Measurements from ENCODE around the gene TGFBI.
"Not testable (repeated sequence)": the region's sequence is repeated elsewhere in the genome, so short reads cannot be mapped to it uniquely, and the experiment has no call there.

The TGFBI gene

GRCh38 chr5:136036293-136036911 lies 7.6 kb downstream of the TGFBI start:
- no peaks in the 10 kb centered on the region for H3K36me3 ChIP-seq (ENCODE audit: control insufficient read depth, insufficient read depth, low read length)
- H3K9me3 ChIP-seq (ENCODE audit: control insufficient read depth, insufficient read depth, low read depth, low read length): 0 out of 2 replicates have a peak, but pooled peaks cover 6% of the 10 kb centered on the region
- no peak overlapping the region for H3K4me3 ChIP-seq (ENCODE audit: low read depth, low read length)
- H3K9ac ChIP-seq (ENCODE audit: low read length): no peak overlapping the region
- H3K4me1 ChIP-seq (ENCODE audit: control insufficient read depth, insufficient read depth, low read length): no peaks in the 10 kb centered on the region
- peaks cover 16% of the 10 kb centered on the region; the same call in 1 of the 2 replicates for H3K27me3 ChIP-seq (ENCODE audit: control insufficient read depth, insufficient read depth, low read length)
- no peak overlapping the region for H3K27ac ChIP-seq (ENCODE audit: low read depth, low read length)

DNA sequence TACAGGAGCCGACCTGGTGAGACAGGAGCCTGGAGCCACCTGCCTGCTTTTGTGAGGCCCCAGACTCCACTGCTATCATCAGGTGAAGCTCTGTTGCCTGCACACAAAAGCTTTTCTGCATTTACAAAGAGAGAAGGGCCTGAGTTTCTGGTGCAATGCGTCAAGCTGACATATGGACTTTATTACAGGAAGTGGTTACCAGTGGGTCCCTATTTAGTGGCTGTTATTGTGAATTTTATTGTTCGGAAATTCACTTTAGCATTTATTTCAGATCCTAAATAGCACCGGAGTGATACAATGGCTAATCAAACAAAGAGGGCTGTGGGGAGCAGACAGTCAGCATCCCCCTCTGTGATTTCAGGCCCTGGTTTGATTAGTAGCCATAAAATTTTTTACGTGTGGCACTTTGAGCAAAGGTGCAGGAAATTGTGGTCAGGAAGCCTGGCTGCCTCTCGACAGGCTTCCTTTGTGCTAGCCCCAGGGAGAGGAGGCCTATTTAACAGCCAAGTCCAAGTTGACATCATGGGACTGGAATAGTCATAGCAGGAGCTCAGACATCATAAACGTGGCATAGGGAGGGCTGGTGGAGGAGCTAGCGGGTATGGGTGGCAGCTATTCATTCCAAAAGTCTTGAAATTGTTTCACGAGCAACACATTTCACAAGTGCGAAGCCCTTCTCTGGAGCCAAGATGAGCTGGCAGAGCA lies 8.4 kb downstream of the TGFBI start:
- H3K9ac ChIP-seq (ENCODE audit: low read length): no peak overlapping the region
- H3K9me3 ChIP-seq (ENCODE audit: control insufficient read depth, insufficient read depth, low read depth, low read length): 0 out of 2 replicates have a peak, but pooled peaks cover 6% of the 10 kb centered on the region
- no peaks in the 10 kb centered on the region for H3K4me1 ChIP-seq (ENCODE audit: control insufficient read depth, insufficient read depth, low read length)
- no peak overlapping the region for H3K27ac ChIP-seq (ENCODE audit: low read depth, low read length)
- H3K27me3 ChIP-seq (ENCODE audit: control insufficient read depth, insufficient read depth, low read length): peaks cover 16% of the 10 kb centered on the region; the same call in 1 of the 2 replicates
- H3K4me3 ChIP-seq (ENCODE audit: low read depth, low read length): no peak overlapping the region
- H3K36me3 ChIP-seq (ENCODE audit: control insufficient read depth, insufficient read depth, low read length): no peaks in the 10 kb centered on the region

- 0 out of 2 replicates have a peak, but pooled peaks cover 6% of the 10 kb centered on the region for H3K9me3 ChIP-seq (ENCODE audit: control insufficient read depth, insufficient read depth, low read depth, low read length)
- peaks cover 16% of the 10 kb centered on the region; the same call in 1 of the 2 replicates for H3K27me3 ChIP-seq (ENCODE audit: control insufficient read depth, insufficient read depth, low read length)
- no peaks in the 10 kb centered on the region for H3K36me3 ChIP-seq (ENCODE audit: control insufficient read depth, insufficient read depth, low read length)
- no peak overlapping the region for H3K27ac ChIP-seq (ENCODE audit: low read depth, low read length)
- no peak overlapping the region for H3K4me3 ChIP-seq (ENCODE audit: low read depth, low read length)
- no peak overlapping the region for H3K9ac ChIP-seq (ENCODE audit: low read length)
- peaks cover 5% of the 10 kb centered on the region for H3K4me1 ChIP-seq (ENCODE audit: control insufficient read depth, insufficient read depth, low read length)
These were observed 9.8 kb downstream of the TGFBI start for GRCh38 chr5:136038635-136039034.

DNA sequence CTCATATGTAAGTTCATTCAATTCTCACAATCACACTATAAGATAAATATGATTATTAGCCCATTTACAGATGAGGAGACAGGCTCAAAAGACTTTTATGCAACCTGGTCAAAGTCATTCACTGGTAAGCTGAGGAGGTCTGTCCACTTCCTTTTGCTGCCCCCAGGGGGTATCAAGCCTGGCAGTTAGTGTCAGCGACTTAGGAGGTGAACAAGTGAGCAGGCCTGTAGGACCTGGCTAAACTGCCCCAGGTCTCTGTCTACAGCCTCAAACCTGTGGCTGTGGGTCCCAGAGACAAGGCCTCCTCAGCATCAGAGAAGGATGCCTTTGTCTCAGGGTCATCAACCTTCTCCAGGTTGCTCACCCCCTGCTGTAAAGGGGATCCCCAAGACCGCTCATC lies 10.4 kb downstream of the TGFBI start:
- Histone ChIP-seq H3K27me3 (ENCODE audit: control insufficient read depth, insufficient read depth, low read length) (peaks cover 16% of the 10 kb centered on the region; the same call in 1 of the 2 replicates), H3K4me1 (ENCODE audit: control insufficient read depth, insufficient read depth, low read length) (peaks cover 5% of the 10 kb centered on the region), H3K27ac (ENCODE audit: low read depth, low read length) (no peak overlapping the region), H3K9ac (ENCODE audit: low read length) (no peak overlapping the region), H3K36me3 (ENCODE audit: control insufficient read depth, insufficient read depth, low read length) (no peaks in the 10 kb centered on the region), H3K9me3 (ENCODE audit: control insufficient read depth, insufficient read depth, low read depth, low read length) (0 out of 2 replicates have a peak, but pooled peaks cover 6% of the 10 kb centered on the region), H3K4me3 (ENCODE audit: low read depth, low read length) (no peak overlapping the region)

DNA sequence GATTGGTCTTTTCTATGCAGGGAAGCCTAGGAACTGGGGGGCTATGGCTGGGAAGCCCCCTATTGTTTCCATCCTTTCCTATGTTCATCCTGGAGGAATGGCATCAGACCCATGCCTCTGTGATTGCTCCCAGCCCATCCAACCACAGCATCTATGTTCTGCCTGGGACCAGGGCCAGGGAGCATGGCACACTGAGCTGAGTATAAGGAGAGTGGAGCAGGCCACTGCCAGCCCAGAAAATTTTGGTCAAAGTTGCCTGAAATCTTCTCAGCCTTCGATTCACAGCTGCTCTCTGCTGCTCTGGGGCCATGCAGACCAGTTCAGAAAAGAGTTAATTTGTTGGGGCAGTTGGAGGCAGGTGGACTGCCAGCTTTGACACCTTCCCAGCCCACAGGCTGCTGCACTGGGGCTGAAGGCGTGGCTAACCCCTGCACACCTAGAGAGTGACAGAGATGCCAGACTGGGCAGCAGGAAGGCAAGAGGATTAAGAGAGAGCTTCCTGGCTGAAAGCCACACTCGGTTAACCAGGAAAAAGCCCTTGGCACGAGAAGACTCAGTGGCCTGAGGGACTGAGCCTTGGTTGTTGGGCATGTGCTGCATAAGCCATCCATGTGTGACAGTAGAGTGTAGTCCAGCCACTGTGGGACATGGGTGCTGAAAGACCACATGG lies 12.1 kb downstream of the TGFBI start:
- H3K27ac ChIP-seq (ENCODE audit: low read depth, low read length): no peak overlapping the region
- 0 out of 2 replicates have a peak, but pooled peaks cover 6% of the 10 kb centered on the region for H3K9me3 ChIP-seq (ENCODE audit: control insufficient read depth, insufficient read depth, low read depth, low read length)
- peaks cover 5% of the 10 kb centered on the region for H3K4me1 ChIP-seq (ENCODE audit: control insufficient read depth, insufficient read depth, low read length)
- H3K9ac ChIP-seq (ENCODE audit: low read length): no peak overlapping the region
- H3K27me3 ChIP-seq (ENCODE audit: control insufficient read depth, insufficient read depth, low read length): peaks cover 16% of the 10 kb centered on the region; the same call in 1 of the 2 replicates
- no peak overlapping the region for H3K4me3 ChIP-seq (ENCODE audit: low read depth, low read length)
- H3K36me3 ChIP-seq (ENCODE audit: control insufficient read depth, insufficient read depth, low read length): no peaks in the 10 kb centered on the region

DNA sequence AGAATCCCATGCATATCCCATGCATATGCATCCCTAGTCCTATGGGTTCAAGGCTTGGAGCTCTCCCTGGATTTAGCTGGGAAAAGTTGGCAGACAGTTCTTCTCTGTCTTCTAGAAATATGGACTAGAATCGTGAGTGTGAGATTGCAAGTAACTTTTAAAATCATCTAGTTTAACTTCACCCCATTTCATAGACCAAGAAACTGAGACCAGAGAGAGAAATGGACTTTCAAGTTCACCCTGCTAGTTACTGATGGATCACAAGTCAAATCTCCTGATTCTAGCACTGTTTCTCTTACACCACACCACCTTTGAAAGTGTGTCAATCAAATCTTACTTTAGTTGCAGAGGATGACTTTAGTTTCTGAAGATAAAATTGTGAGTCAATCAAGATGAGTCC lies 13.4 kb downstream of the TGFBI start:
- H3K9me3 ChIP-seq (ENCODE audit: control insufficient read depth, insufficient read depth, low read depth, low read length): 0 out of 2 replicates have a peak, but pooled peaks cover 6% of the 10 kb centered on the region
- no peak overlapping the region for H3K4me3 ChIP-seq (ENCODE audit: low read depth, low read length)
- H3K4me1 ChIP-seq (ENCODE audit: control insufficient read depth, insufficient read depth, low read length): peaks cover 5% of the 10 kb centered on the region
- no peak overlapping the region for H3K27ac ChIP-seq (ENCODE audit: low read depth, low read length)
- H3K27me3 ChIP-seq (ENCODE audit: control insufficient read depth, insufficient read depth, low read length): peaks cover 16% of the 10 kb centered on the region; the same call in 1 of the 2 replicates
- H3K36me3 ChIP-seq (ENCODE audit: control insufficient read depth, insufficient read depth, low read length): no peaks in the 10 kb centered on the region
- H3K9ac ChIP-seq (ENCODE audit: low read length): no peak overlapping the region

DNA sequence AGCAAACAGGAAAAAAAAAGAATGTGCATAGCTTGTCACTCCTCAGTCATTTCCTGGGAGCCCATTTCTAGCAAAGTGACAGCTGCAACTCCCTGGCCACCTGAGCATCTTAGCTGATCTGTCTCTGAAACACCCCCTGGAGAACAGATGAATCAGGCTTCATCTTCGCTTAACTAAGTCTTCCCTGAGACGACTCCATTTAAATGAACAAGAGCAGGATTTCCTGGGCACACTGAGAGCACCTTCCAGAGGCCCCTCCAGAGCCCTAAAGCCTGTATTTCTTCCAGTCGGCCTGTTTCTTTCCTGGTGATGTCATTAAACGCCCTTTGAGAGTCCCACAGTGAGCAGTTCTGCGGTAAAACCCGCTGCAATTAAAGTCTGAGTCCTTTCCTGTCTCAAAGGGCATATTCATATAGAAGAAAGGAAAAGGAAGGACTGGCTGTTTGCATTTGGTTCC lies 13.9 kb downstream of the TGFBI start:
- Histone ChIP-seq H3K9me3 (ENCODE audit: control insufficient read depth, insufficient read depth, low read depth, low read length) (0 out of 2 replicates have a peak, but pooled peaks cover 6% of the 10 kb centered on the region), H3K27ac (ENCODE audit: low read depth, low read length) (no peak overlapping the region), H3K9ac (ENCODE audit: low read length) (no peak overlapping the region), H3K27me3 (ENCODE audit: control insufficient read depth, insufficient read depth, low read length) (peaks cover 16% of the 10 kb centered on the region; the same call in 1 of the 2 replicates), H3K4me3 (ENCODE audit: low read depth, low read length) (no peak overlapping the region), H3K36me3 (ENCODE audit: control insufficient read depth, insufficient read depth, low read length) (no peaks in the 10 kb centered on the region), H3K4me1 (ENCODE audit: control insufficient read depth, insufficient read depth, low read length) (peaks cover 5% of the 10 kb centered on the region)

GRCh38 chr5:136043551-136043950 lies 14.8 kb downstream of the TGFBI start:
- peaks cover 5% of the 10 kb centered on the region for H3K4me1 ChIP-seq (ENCODE audit: control insufficient read depth, insufficient read depth, low read length)

GRCh38 chr5:136043968-136044610 lies 15.3 kb downstream of the TGFBI start:
- Histone ChIP-seq H3K27me3 (ENCODE audit: control insufficient read depth, insufficient read depth, low read length) (peaks cover 15% of the 10 kb centered on the region; the same call in 1 of the 2 replicates), H3K9me3 (ENCODE audit: control insufficient read depth, insufficient read depth, low read depth, low read length) (no peaks in the 10 kb centered on the region), H3K9ac (ENCODE audit: low read length) (no peak overlapping the region), H3K4me1 (ENCODE audit: control insufficient read depth, insufficient read depth, low read length) (peaks cover 5% of the 10 kb centered on the region), H3K4me3 (ENCODE audit: low read depth, low read length) (no peak overlapping the region), H3K27ac (ENCODE audit: low read depth, low read length) (no peak overlapping the region), H3K36me3 (ENCODE audit: control insufficient read depth, insufficient read depth, low read length) (no peaks in the 10 kb centered on the region)

More at GRCh38 chr5:136043551-136043950, 14.8 kb downstream of the TGFBI start:
- Histone ChIP-seq H3K36me3 (ENCODE audit: control insufficient read depth, insufficient read depth, low read length) (no peaks in the 10 kb centered on the region), H3K27ac (ENCODE audit: low read depth, low read length) (no peak overlapping the region), H3K4me3 (ENCODE audit: low read depth, low read length) (no peak overlapping the region), H3K9ac (ENCODE audit: low read length) (no peak overlapping the region), H3K9me3 (ENCODE audit: control insufficient read depth, insufficient read depth, low read depth, low read length) (0 out of 2 replicates have a peak, but pooled peaks cover 5% of the 10 kb centered on the region), H3K27me3 (ENCODE audit: control insufficient read depth, insufficient read depth, low read length) (peaks cover 16% of the 10 kb centered on the region; the same call in 1 of the 2 replicates)

- peaks cover 11% of the 10 kb centered on the region; the same call in 1 of the 2 replicates for H3K27me3 ChIP-seq (ENCODE audit: control insufficient read depth, insufficient read depth, low read length)
- not testable (repeated sequence) for H3K9ac ChIP-seq (ENCODE audit: low read length); H3K4me1 ChIP-seq (ENCODE audit: control insufficient read depth, insufficient read depth, low read length); H3K27ac ChIP-seq (ENCODE audit: low read depth, low read length); H3K4me3 ChIP-seq (ENCODE audit: low read depth, low read length); H3K36me3 ChIP-seq (ENCODE audit: control insufficient read depth, insufficient read depth, low read length); H3K9me3 ChIP-seq (ENCODE audit: control insufficient read depth, insufficient read depth, low read depth, low read length)
These were observed 16.2 kb downstream of the TGFBI start for GRCh38 chr5:136045026-136045425.

Measured in HUES6 (cell line).